H1 (cell line): ENCODE results near the gene GALNT17. TPM values are rescaled to one million over a fixed set of nuclear protein-coding genes. Genes with fewer than 3 reads are reported as not detected.

Experiments used
- SAP30 ChIP-seq: fragments of 300-600 bp; sonication (generic); IDR thresholded peaks from 2 replicates; pipeline ENCODE4 v1.7.1; 2012; ENCODE audit warnings: low read length, moderate library complexity, mild to moderate bottlenecking, inconsistent platforms; ENCODE audit not compliant: insufficient read depth, insufficient replicate concordance
- polyA plus RNA-seq, 7 experiments: library from polyadenylated mRNA; depleted of rRNA in 3 of 7; stranded (reverse) in 5 of 7; unstranded in 2 of 7; fragments of >200 nt in 5 of 7; fragments of 200-250 nt in 2 of 7; gene quantifications; 1 replicate in 5 of 7; 2 replicates in 1 of 7; 4 replicates in 1 of 7; pipeline versions ENCODE4 v1.2.1 to v1.2.3, GENCODE V29; 2011 to 2013; ENCODE audit warnings: missing spikeins in 2 of 7, mixed read lengths in 2 of 7
- total RNA-seq: library from RNA; stranded (reverse); fragmentation: NEBNext Ultra II Directional; extraction: Animal tissue kit (Norgen Biotek cat#: 25700); gene quantifications from 2 replicates; pipeline ENCODE4 v1.2.1, GENCODE V29; 2021

The GALNT17 gene
- total and polyA plus RNA-seq, 2 of the 8 experiments (the other 6 are each of a cell fraction or from before 2014, with no cell fraction given), result 37.7 to 47.0 TPM

DNA sequence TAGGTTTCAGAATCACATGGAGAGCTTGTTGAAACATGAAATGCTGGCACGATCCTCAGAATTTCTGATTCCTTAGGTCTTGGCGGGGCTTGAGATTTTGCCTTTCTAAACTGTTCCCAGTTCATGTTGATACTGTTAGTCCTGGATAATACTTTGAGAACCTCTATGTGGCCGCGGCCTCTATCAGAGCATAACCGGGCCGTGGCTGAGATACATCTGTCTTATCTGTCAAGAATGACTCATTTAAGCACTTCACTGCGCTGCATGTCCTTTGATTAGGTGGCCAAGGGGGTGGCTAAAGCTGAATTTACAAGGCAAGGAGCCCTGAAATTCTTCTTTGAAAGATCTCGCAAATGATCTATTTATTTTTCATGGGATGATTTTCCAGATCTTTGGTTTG is 66.9 kb downstream of the GALNT17 start (continued):
- TF ChIP-seq SAP30, result no peak
- TF ChIP-seq, all 59 proteins: peak for 0
